GM19397 (cell line): ENCODE measurements around the gene RAB26.

Experiments used
- ATAC-seq: cut with Tn5 transposase; IDR thresholded peaks from one replicate; pipeline ENCODE4 v1.9.1; 2021; ENCODE audit warnings: mild to moderate bottlenecking, moderate library complexity; ENCODE audit not compliant: unreplicated experiment

Gene RAB26

DNA sequence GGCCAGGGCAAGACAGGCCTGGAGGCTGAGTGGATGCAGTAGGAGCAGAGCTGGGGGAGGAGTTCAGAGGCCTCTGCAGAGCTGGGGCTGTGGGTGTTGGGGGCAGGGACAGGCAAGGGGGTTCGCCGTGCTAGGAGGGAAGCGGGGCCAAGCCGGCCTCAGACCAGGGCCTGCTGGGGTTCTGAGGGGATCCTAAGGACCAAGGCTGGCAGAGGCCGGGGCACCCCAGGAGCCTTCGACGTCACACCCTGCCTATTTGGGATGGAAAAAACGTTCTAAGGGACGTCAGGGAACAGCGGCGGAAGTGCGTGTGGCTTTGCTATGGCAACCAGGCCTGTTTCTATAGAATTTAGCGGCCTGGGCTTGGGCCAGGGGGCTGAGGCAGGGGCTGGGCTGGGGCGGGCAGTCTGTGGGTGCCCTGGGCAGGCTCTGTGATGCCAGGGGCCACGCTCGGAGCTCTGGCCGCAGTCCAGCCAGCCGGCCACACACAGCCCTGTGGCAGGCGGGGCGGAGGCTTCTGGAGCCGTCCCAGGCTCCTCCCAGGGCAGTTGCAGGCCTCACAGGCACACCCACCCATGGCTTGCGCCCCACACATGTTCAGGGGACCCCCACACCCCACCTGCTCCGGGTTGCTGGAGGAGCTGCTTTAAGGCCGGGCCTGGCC lies 10.9 kb downstream of the RAB26 start:
- ATAC-seq: no peak

DNA sequence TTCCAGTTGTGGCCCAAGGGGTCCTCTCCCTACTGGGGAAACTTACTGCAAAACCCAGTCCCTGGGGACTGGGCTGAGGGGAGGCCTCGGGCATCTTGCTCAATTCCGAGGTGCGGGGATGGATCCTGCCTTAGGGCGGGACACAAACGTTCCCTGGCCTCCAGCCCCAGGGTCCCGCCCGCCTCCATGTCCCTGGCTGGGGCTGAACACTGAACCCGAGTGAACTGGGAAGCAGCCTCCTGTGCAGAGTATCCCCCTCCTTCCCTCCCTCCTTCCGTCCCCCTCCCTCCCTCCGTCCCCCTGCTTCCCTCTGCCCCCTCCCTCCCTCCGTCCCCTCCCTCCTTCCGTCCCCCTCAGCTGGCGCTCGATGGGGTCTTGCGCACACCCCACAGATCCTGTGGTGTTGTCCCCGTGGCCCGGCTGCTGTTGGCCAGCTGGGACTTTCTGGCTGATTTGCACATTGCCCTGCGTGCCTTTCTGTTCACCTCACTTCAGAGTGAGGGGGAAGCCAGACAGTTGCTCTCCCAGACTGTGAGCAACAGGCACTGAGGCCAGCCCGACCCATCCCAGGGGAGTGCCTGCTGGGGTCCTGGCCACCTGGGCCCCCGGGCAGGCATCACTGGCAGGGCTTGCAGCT lies 12.6 kb downstream of the RAB26 start:
- ATAC-seq: no peak

DNA sequence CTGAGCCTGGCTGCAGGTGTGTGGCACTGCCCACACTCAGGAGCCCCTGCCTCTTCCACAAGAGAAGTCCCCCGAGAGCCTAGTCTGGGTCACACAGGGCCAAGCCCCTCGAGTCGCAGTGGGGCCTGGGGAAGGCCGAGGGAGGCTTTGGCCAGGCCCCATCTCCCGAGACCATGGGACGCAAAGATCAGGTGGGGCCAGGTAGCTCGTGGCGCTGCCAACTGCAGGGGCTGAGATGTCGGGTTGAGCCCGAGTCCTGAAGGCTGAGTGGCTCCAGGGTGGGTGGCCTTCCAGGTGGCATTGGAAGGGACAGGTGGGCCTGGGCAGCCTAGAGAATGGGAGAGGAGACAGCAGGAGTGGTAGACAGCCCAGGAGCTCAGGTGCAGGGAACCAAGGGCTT lies 13.5 kb downstream of the RAB26 start:
- ATAC-seq: no peak

DNA sequence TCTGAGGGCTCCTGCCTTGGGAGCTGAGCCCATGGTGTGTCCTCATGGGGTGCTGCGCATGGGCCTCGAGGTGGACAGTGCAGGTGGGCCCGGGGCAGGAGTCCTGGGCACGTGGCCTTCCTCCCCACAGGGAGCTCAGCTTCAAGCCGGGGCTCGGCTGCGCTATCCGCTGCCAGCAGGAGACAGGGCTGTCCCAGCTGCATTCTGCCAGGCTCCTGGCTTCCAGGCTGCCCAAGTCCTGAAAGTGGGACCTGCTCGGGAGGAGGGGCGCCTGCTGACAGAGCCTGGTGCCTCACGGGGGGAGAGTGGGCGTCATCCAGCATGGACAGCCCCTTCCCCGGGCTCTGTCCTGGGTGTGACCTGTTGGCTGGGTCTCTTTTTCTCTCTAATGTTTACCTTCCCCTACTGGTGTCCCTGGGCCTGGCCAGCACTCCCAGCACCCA lies 14.3 kb downstream of the RAB26 start:
- no peak for ATAC-seq

DNA sequence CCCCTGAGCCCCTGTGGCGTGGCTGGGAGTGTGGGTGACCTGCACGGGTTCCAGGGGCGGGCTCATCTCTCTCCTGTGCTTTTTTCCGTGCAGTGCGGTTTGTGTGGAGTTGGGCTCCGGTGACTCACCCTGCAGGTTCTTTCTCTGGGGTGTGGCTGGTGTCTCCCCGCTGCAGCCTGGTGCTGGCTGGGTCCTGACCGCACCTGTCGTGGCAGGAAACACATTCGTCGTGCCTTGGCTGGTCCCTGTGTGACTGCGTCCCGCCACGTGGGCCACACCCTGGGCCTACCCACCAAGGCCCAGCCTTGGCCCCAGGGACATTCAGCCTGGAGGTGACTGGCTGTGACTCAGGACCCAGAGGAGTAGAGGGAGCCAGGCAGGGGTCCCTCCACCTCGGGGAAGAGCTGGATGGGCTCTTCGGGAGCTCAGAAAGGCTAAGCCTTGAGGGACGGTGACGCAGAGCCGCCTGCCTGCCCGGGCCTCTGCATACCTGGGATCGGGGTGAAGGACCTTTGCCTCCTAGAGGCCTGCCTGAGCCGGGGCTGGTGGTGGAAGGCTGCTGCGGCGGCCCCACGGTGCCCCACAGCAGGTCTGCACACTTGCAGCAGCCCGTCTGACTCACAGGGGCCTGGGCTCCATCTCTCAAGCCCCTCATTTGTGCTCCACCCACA lies 14.9 kb downstream of the RAB26 start:
- no peak for ATAC-seq

DNA sequence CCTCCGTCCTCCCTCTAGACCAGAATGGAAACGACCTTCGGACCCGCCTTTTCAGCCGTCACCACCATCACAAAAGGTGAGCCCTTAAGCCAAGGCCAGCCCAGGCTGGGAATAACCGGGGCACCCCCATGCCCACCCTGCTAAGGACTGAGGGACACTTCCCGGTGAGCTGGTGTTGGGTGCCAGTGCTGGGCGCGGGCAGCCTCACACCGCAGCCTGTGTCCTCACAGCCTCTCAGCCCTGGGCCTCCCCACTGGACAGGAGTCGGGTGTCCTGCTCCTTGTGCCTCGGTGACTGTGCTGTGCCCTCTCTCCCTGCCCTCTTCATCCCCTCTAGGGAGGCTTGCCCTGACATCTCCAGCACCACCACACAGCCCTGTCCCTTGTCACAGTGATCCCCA lies 17.4 kb downstream of the RAB26 start:
- ATAC-seq: no peak

DNA sequence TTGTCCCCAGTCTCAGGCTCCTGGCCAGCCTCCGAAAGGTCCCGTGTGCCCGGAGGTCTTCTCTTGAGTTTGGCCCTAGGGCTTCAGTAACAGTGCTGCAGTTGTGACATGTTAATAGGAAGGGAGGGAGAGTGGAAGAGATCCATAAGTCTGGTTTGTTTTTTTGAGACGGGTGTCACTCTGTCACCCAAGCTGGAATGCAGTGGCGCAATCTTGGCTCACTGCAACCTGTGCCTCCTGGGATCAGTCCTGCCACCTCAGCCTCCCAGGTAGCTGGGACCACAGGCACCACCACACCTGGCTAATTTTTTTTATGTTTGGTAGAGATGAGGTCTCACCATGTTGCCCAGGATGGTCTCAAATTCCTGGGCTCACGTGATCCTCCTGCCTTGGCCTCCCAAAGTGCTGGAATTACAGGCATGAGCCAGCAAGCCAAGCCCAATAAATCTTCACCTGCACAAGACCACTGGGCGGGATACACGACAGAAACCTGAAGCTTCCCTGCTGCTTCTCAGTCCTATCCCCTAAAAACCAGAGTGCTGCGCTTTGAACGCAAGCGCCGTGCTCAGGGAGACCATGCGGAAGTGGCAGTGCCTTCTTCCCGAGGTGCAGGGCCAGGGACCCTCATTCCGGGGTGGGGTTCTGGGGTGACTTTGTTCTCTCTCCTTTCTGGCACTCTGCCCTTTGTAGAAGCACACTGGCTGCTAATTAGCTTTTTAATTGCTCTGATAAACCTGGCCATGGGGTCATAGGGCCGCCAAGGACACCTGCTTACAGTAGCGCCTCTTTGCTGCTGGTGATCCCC lies 18.0 kb downstream of the RAB26 start:
- ATAC-seq: no peak

DNA sequence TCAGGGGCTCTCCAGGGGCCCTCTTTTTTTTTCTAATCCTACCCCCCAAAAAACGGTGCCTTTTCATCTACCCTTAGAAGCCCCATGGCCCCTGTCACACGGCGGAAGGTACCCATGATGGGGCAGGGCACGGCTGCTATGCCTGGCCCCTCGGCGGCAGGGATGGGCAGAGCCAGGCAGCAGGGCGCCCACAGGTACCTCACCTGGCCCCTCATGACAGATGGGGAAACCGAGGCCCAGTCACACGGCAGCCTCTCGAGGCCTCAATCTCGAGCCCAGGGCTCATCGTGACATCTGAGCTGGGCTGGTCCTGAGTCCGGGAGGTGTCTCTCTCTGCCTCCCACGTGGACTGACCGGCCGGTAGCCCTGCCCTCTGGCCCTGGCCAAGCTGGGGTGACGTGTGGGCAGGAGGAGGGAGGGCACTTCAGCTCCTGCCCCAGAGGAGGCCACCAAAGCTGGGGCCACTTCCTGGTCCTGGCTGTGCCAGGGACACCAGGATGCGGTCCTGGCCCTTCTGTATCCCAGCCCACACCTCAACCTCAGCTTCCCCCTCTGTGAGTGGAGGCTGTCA lies 18.7 kb downstream of the RAB26 start:
- ATAC-seq: no peak

DNA sequence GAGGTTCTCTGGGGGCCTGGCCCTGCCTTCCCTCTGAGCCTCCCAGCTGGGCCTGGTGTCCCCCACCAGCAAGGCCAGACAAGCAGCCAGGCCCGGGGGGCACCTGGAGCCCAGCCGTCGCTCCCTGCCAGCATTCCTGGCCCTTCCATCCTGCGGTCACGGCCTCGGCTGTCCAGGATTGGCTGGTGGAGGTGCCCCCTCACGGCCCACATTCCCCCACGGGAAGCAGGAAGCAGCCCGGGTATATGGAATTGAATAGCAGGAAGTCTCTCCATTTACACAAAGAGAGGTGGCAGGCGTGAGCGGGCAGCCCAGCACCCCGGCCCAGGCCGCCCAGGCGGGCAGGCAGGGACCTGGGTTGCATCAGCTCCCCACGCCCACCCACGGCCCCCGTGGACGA lies 21.7 kb downstream of the RAB26 start:
- ATAC-seq: no peak

DNA sequence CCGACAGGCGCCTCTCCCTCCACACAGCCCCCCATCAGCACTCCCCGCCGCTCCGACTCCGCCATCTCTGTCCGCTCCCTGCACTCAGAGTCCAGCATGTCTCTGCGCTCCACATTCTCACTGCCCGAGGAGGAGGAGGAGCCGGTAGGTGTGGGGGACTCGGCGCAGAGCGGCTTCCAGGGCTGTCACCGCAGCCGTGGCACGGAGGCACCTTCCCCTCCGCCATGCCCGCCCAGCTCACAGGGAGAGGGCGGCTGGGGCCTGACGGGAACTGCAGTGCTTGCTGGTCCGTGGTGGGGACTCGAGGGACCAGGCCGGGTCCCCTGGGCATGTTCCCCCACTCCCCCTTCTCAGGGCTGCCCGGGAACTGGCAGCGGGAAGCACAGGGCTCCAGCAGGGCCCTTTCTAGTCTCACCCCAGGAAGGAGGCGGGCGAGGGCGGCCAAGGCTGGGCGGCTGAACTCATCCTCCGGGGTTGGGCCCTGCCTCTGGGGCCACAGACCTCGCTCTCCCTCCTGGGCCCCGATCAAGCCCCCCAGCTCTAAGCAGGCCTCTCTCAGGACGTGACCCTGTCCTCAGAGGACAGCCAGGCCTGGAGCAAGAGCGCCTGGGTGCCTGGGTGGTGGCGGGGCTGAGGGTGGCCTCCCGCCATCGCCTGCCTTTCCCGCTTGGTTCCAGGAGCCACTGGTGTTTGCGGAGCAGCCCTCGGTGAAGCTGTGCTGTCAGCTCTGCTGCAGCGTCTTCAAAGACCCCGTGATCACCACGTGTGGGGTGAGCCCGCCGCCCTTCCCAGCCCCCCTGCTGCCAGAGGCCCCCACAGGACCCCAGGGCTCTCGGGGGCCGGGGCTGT lies 22.4 kb downstream of the RAB26 start:
- no peak for ATAC-seq

DNA sequence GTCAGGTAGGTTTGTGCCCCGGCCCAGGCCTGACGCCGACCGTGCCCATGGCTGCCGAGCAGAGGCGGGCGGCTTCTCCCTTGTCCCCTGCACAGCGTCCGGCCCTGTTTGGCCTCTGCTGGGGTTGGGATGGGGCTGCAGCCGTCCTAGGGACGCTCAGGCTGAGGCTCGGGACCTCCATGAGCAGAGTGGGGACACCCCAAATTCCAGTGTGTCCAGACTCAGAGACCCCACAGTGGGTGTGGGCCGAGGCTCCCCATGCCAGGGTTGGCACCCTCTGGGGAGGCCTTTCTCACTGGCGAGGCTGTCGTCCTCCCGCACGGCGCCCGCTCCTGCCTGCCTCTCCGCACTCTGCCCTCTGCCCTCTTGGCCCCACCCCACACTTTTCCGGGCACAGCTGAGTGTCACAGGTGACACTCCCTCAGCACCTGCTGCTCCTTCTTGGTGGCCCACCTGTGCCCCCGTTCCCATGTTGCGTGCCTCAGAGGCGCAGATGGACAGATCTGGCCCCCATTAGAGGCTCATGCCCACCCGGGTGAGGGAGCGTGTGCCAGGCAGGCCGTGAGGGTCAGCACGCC lies 23.3 kb downstream of the RAB26 start:
- ATAC-seq: no peak

DNA sequence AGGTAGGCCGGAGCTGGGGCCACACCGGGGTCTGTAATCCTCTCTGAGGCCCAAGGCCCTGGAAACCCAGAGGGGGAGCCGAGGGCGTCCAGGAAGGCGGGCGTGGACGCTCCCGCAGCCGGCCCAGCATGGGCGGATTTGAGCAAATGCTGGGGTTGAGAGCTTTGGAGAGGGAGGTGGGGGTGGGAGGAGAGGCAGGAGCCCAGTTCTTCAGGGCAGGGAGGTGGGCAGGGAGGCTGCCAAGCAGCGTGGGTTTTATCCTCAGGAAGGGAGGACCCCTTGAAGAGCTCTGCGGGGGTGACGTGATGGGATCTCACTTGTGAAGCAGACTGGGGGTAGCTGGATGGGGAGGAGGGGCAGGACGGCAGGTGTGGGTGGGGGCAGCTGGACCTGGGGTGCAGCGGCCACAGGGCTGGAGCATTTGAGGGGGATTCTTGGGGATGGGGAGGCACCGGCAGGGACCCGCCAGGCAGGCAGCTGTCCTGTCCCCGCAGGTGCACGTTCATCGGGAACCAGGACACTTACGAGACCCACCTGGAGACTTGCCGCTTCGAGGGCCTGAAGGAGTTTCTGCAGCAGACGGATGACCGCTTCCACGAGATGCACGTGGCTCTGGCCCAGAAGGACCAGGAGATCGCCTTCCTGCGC lies 24.4 kb downstream of the RAB26 start:
- no peak for ATAC-seq

DNA sequence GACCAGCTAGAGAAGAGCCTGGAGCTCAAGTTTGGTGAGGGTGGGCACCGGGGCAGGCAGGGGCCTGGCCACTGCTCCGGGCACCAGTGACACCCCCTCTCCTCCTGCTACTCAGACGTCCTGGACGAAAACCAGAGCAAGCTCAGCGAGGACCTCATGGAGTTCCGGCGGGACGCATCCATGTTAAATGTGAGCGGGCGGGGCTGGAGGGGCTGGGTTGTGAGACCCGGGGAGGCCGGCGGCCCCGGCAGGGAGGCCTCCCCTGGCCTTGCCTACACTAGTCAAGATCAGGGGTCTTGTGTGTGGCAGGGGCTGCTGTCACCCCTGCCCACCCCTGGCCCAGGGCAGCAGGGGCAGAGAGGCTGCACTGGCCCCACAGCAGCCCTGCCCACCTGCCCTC lies 24.9 kb downstream of the RAB26 start:
- no peak for ATAC-seq

DNA sequence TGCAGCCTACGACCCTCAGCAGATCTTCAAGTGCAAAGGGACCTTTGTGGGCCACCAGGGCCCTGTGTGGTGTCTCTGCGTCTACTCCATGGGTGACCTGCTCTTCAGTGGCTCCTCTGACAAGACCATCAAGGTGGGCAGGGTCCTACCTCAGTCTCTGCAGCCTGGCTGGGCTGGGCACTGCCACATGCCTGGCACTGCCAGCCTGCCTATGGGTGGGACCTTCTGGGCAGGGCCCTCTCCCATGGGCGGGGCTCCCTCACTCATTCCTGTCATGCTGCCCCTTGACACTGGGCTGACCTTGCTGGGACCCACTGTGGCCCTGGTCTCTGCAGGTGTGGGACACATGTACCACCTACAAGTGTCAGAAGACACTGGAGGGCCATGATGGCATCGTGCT lies 25.5 kb downstream of the RAB26 start:
- no peak for ATAC-seq

DNA sequence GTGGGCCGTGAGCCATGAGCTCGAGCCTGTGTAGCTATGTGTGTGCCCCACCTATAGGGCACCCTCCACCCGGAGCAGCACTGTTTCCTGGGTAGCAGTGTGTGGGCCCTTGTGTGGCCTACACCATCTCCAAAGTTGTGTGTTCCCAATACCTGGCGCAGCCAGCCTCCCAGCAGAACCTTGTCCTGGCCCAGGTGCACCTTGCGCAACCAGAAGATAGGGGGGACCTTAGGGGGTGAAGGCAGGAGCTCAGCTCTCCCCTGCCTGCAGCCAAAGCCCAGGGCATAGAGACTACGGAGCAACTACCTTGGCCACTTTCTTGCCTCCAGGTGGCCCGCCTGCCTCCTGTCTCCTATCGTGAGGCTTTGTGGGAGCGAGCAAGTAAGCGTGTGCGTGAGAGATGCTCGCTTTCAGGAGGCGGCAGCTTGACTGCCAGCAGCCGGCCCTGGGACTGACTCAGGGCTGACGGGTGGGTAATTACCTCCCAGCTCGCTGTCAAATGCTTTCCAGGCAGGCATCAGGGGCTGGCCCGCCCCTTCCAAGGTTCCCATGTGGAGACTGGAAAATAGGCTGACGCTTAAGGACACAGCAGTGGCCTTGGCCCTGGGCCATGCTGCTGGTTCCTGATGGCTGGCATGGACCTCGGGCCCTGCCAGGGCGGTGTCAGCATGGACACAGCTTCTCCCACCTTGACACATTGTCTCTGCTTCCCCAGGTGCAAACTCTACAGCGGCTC lies 26.1 kb downstream of the RAB26 start:
- no peak for ATAC-seq

DNA sequence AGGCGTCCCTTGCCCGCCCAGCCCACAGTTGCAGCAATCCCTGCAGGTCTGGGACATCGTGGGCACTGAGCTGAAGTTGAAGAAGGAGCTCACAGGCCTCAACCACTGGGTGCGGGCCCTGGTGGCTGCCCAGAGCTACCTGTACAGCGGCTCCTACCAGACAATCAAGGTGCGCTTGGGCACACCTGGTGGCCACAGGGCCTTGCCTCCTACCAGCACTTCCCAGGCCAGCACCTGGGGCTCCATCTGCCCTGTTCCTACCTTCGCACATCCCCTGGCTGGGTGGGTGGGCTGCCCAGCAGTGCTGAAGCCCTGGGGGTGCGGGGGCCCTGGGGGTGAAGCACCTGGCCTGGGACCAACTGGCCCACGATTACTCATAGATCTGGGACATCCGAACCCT lies 27.0 kb downstream of the RAB26 start:
- ATAC-seq: no peak

DNA sequence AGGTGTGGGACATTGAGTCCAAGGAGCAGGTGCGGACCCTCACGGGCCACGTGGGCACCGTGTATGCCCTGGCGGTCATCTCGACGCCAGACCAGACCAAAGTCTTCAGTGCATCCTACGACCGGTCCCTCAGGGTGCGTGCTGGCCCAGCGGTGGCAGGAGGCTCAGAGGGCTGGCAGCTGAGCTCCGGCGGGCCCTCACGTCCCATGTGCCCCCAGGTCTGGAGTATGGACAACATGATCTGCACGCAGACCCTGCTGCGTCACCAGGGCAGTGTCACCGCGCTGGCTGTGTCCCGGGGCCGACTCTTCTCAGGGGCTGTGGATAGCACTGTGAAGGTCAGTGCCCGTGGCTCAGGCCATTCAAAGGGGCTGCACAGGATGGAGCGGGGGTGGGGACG lies 27.6 kb downstream of the RAB26 start:
- ATAC-seq: no peak

DNA sequence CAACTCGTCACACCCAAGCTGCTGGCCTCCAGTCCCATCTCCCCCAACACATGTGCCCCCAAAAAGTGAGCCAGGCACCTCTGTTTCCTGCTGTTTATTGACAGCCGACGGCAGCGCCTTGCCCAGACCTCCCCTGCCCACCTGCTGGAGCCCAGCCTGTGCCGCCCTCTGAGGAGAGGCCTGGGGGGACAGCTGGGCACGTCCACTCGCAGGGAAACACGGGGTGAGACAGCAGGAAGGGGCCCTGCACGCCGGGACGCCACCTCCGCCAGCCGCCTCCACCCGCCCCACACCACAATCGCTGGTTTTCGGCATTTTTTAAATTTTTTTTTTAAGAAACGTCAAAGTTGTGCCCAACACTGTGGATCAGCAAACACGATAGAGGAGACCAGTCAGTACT lies 28.7 kb downstream of the RAB26 start:
- no peak for ATAC-seq

DNA sequence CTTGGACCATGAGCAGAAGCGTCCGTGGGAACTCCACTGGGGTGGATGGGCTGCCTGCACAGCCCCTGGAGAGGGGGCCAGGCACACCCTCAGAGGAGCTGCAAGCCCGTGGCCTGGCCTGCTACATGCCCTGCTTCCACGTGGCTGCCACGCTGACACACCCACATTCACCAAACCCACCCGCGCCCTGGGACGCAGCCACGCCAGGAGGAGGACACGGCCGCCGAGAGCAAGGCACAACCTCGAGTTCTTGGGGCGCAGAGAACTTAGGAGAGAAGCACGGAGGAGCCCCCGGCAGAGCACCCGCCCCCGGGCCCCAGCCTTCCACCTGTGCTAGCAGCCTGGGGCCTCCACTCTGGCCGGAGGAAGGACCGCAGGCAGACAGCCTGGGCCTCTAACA lies 29.1 kb downstream of the RAB26 start:
- no peak for ATAC-seq
